Stimulated activated CD8-positive, alpha-beta memory T cell treated with anti-CD3 and anti-CD28 coated beads, Interleukin-15, amount 100 ng/mL, for 4 hours (primary cell): ENCODE results near the gene GRPR.

Experiments
- DNase-seq, 2 donors: peaks; one replicate each; pipeline ENCODE4 v3.0.0-alpha.2; 2020; ENCODE audit warnings: low read depth in 2 of 2

GRPR gene

GRCh38 chrX:16123222-16123786 is at the start of gene GRPR:
TSS of gene GRPR (plus strand) at chrX:16123565. CDS start at chrX:16123954, 389 bp downstream.
- peak; percentile 5 to 11 for DNase-seq

GRCh38 chrX:16075087-16075486 is 48.3 kb upstream of the GRPR start:
- DNase-seq: no peak

DNA sequence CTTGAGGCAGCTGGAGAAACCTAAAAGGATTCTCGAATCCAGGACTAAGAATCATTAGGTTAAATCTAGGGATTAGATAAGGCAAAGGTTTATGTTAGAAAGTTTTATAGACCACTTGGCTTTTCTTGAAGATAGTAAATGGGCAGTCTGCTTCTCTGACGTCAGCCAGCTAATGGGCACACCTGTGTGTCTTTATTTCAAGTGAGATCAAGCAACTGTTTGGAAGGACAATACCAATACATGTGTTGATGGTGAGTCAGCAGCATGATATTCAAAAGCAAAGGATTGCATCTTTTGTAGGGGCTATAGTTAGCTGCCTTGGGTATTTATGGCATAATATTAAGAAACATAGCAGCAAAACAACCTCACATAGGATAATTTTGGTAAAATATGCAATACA is 46.5 kb upstream of the GRPR start:
- no peak for DNase-seq

GRCh38 chrX:16077811-16078210 is 45.6 kb upstream of the GRPR start:
- DNase-seq: no peak

DNA sequence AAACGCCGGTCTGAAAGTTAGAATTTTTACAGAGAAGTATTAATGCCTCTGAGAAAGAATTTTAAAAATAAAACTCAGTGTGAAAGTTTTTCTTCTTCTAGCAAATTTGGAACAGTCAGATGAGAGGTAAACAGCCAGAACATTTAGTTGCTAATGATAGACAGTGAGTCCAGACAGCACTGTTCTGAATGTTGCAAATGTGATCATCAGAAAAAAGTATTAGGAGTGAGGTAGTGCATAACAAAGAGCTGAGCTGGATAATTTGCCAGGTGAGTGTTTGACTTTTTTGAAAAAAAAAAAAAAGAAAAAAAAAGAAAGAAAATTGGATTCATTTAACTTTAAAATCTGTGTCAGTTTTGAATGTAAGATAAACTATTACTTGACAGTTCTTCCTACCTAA is 42.0 kb upstream of the GRPR start:
- DNase-seq: no peak

DNA sequence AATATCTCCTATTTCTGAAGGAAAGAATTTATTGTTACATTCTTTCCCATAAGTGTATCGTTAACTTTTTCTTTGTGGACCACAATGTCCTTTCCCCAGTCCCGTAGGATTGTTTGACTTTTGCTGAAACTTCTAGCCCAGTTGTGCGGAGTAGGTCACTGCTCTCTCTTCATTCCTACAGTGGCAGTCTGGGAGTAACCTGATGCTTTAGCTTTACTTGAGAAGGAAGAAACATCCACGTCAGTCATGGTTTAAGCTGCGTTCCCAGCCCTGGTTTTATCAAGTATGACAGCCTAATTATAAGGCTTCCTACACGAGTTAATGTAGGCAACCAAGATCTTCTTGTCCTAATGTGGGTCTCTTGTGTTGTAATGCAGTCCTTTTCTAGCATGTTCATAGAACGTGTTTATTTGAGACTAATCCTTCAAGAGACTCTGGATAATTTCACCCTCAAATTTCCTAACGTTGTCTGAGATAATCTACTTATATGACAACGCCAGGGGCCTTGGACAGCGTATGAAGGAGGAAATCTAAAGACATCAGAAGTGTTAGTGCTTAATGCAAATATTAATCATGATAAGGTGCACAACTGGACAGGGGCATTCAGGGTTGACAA is 40.8 kb upstream of the GRPR start:
- no peak for DNase-seq

GRCh38 chrX:16087076-16087475 is 36.3 kb upstream of the GRPR start:
- no peak for DNase-seq

DNA sequence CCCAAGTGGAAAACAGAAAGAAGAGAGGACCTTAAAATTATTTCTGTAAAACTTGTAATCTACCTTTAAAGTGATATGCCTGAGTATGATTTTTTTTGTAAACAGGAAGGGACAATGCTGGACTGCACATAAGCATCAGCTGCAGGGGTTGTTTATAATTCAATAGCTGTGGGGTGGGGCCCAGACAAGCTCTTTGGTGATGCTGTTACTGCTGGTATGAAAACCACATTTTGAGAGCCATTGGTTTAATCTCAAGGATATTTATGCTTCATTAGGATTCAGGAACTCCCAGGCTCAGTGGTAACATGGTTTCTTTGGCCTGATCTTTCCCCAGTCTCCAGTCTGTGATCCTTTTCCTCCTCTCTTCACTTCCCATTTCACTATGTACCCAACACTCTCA is 34.3 kb upstream of the GRPR start:
- DNase-seq: no peak

DNA sequence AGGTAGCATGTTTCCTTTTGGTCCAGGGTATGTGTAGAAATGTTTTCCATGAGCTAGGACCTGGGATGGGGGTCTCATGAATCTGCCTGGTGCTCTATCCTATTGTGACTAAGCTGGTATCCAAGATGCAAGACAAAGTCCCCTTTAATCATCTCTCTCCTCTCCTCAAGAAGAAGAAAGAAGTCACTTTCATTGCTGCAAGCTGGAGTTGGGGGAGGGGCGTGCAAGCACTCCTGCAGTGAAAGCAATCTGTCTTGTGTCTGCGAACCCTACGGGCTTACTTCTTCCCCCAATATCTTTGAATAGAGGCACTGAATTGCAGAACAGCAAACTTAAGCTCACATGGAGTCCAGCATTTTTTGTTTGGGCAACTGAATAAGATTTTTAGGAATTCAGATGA is 27.2 kb upstream of the GRPR start:
- DNase-seq: no peak

DNA sequence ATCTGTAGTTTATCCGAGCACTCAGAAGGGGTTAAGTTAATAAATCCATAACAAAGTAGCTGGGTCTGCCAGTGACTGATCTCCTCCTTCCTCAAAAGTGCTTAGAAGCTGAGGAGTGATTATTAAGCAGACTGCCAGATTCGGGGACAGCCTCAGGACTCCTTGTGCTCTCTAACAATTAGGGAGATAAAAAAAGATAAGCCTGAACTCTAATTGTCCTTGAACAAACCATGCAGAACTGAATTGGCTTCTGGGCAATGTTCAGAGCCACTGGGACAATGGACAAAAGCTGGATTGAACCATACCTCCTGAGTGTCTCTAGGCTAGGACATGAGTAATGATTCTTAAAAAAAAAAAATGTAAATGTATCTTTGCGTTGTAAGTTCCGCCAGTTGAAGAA is 22.7 kb upstream of the GRPR start:
- no peak for DNase-seq

DNA sequence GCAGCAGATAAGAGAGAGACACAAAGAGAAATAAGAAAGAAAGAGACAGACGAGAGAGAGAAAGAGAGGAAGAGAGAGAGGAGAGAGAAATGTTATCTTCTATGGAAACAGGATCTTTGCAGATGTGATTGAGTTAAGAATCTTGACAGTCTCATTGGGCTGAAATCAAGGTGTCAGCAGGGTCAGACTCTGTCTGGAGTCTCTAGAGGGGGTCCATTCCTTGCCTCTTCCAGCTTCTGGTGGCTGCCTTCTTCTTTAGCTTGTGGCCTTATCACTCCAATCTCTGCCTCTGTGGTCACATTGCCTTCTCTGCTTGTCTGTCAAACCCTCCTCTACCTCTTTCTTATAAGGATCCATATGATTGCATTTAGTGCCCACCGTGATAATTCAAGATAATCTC is 21.8 kb upstream of the GRPR start:
- DNase-seq: no peak

GRCh38 chrX:16103625-16104024 is 19.7 kb upstream of the GRPR start:
- no peak for DNase-seq

DNA sequence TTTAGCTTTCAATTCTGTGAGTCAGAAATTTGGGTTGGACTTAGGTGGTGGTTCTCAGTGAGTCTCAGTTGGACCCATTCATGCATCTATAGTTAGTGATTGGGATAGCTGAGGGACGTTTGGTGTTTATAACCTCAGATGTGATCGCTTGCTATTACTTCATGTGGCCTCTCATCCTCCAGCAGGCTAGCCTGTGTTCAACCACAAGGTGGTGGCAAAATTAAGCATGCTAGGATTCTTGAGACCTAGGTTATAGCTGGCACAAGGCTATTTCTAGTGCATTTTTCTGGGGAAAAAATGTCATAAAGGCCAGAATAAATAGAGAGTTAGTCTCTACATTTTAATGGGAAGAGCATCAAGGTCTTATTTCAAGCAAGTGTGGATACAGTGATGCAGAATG is 10.9 kb upstream of the GRPR start:
- DNase-seq: no peak

GRCh38 chrX:16113978-16114565 is 9.3 kb upstream of the GRPR start:
- DNase-seq: no peak

- DNase-seq: no peak
These were observed 8.8 kb upstream of the GRPR start for GRCh38 chrX:16114611-16115010.

DNA sequence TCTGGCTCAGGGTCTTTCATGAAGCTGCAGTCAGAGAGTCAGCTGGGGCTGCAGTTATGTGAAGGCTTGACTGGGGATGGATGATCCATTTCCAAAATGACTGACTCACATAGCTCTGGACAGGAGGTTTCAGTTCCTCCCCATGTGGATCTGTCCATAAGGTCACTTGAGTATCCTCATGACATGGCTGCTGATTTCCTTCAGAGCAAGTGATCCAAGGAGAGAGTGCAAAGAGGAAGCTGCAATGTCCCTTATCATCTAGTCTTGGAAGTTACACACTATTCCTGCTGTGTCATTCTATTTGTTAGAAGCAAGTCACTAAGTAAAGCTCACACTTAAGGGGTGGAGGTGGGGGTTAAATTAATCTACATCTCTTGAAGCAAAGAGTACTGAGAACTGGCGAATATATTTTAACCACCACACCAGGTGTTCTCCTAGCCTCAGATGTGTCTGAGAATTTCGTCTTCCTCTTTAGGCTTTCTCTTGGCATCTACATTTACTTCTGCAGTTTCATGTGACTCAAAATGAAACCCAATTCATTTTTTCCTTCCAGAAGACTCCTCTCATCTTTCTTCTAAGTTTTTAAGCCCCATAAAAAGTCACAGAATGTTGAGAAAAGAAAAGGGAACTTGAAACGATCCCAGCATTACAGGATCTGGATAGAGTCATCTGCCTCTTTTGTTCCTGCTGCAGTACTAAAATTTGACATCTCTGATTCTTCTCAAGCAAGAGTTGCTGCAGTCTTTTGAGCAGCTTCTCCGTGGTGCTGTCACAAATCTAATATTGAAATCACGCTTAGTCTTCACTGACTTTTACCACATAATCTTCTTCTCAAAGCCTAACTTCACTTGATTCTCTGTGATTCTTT is 3.8 kb upstream of the GRPR start:
- DNase-seq: no peak

DNA sequence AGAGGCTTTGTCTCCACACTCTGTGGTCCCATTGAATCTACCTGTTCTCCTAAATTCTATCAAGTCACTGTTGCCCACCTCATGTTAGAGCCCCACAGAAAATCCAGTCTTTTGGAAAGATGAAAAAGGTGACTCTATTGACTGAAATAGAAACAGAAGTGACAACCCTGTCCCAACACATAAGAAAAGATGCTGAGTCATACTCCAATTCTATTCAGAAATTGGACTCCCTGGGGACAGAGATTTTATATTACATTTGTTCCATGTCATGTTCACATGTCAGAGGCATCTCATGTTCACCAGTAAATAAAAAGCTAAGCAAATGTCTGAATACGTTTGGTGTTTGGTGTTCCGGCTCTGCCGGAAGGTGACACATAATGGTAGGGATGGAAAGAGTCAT is 2.9 kb upstream of the GRPR start:
- no peak for DNase-seq

GRCh38 chrX:16124201-16124600 is 836 bp downstream of the GRPR start:
- no peak for DNase-seq

- no peak for DNase-seq
These were observed 2.3 kb downstream of the GRPR start for GRCh38 chrX:16125520-16126149.

DNA sequence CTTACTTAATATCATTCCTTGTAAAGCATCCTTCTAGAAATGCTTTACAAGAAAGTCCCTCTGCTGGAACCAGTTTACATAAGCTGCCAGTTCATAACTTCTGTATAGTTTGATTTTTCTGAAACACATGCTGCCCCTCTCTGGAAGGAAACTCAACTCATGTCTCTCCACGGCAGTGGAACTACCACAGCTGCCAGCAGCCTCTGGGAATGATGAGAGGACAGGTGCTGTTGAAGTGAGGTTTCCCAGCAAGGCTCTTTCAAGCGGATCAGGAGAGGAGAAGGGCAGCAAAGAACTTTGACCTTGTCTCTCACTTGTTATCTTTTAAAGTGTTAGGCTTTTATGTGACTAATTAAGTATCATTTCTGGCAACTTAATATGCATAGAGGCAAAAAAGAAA is 7.3 kb downstream of the GRPR start:
- no peak for DNase-seq

DNA sequence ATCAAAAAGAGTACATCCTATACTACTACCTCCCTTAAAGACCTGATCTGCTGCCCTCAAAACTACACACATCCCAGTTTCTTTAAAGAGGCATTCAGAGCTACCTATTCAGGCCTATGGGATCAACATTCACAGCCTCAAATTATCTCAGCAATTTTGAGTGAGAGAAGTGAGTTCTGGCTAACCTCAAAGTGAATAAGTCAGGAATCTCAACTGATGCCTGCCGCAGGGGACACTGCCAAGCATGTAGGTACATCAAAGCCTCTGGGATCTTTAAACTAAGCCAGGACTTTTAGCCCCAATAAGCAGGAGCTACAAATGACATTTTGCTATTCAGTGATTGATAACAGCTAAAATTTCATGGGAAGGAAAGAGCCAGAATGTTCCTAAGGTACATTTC is 11.6 kb downstream of the GRPR start:
- DNase-seq: no peak

DNA sequence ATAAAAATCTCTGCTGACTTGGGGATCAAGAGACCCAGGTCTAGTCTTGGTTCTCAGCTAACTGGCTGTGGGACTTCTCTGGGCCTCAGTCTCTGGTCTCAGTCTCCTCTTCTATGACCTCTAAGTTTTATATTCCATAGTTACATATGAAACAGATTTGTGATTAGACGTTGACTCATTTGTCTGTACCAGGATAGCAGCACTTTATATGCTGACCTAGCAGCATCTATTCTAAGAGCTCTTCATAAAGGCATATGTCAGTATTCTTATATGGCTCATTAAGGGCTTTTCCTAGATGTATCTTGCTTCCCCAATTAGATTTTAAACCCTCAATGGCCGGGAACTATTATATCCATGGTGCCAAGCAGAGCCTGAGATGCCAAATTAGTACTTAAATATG is 12.7 kb downstream of the GRPR start:
- no peak for DNase-seq
